Neural cell (in vitro differentiated cells): ENCODE results near the gene EIF2B5. TPM values are rescaled to one million over a fixed set of nuclear protein-coding genes. Genes with fewer than 3 reads are reported as not detected.

Source experiments
- H2AFZ ChIP-seq: fragments of 200-600, 300-800 bp; sonication (generic), shearing (Covaris generic); 2 replicates; pipeline ENCODE4 v1.6.0; 2014; ENCODE audit warnings: low read depth, mild to moderate bottlenecking, antibody characterized with exemption, low read length, moderate library complexity
- H3F3A ChIP-seq: fragments of 200-600 bp; shearing (Covaris generic); 2 replicates; pipeline ENCODE4 v1.6.1; 2016; ENCODE audit warnings: mild to moderate bottlenecking, moderate library complexity, mixed read lengths, antibody characterized with exemption, low read length; ENCODE audit not compliant: insufficient read depth, poor library complexity, severe bottlenecking
- H3K27ac ChIP-seq: fragments of 200-600, 300-800 bp; sonication (generic), shearing (Covaris generic); 2 replicates; pipeline ENCODE4 v1.5.1; 2014; ENCODE audit warnings: mild to moderate bottlenecking, low read length, moderate library complexity
- H3K27me3 ChIP-seq: fragments of 300-800, 200-600 bp; sonication (generic), shearing (Covaris generic); 2 replicates; pipeline ENCODE4 v1.6.0; 2014; ENCODE audit warnings: mild to moderate bottlenecking, low read depth, low read length, moderate library complexity; ENCODE audit not compliant: insufficient read depth
- H3K36me3 ChIP-seq: fragments of 300-800, 200-600 bp; sonication (generic), shearing (Covaris generic); 2 replicates; pipeline ENCODE4 v1.5.1; 2014; ENCODE audit warnings: mild to moderate bottlenecking, antibody characterized with exemption, low read length, moderate library complexity; ENCODE audit not compliant: insufficient read depth
- H3K4me2 ChIP-seq: fragments of 300-800, 200-600 bp; sonication (generic), shearing (Covaris generic); 2 replicates; pipeline ENCODE4 v1.6.0; 2014; ENCODE audit warnings: mild to moderate bottlenecking, low read length
- H3K4me3 ChIP-seq: fragments of 300-800, 200-600 bp; sonication (generic), shearing (Covaris generic); 2 replicates; pipeline ENCODE4 v1.5.1; 2014; ENCODE audit warnings: mild to moderate bottlenecking, low read length, moderate library complexity
- H3K79me2 ChIP-seq: fragments of 200-600 bp; shearing (Covaris generic); replicated peaks from 2 replicates; pipeline ENCODE4 v1.6.0; 2014; ENCODE audit warnings: mild to moderate bottlenecking, low read length, moderate library complexity; ENCODE audit not compliant: insufficient read depth
- H3K9ac ChIP-seq: fragments of 300-800, 200-600 bp; sonication (generic), shearing (Covaris generic); 2 replicates; pipeline ENCODE4 v1.6.1; 2016; ENCODE audit warnings: mild to moderate bottlenecking, low read length, mixed read lengths
- H3K9me2 ChIP-seq: fragments of 200-600 bp; shearing (Covaris generic); 2 replicates; pipeline ENCODE4 v1.6.1; 2016; ENCODE audit warnings: mild to moderate bottlenecking, low read length, mixed read lengths; ENCODE audit not compliant: insufficient read depth
- H3K9me3 ChIP-seq: fragments of 200-600, 300-800 bp; sonication (generic), shearing (Covaris generic); 2 replicates; pipeline ENCODE4 v1.6.1; 2016; ENCODE audit warnings: mild to moderate bottlenecking, mixed run types, low read length, moderate library complexity, mixed read lengths
- H4K20me1 ChIP-seq: fragments of 200-600 bp; shearing (Covaris generic); 2 replicates; pipeline ENCODE4 v1.6.1; 2016; ENCODE audit warnings: mild to moderate bottlenecking, mixed run types; ENCODE audit not compliant: insufficient read depth
- CTCF ChIP-seq: fragments of 450-650 bp; IDR thresholded peaks from 2 replicates; pipeline ENCODE4 v1.5.1; 2014; ENCODE audit warnings: antibody characterized with exemption, mild to moderate bottlenecking, moderate library complexity; ENCODE audit not compliant: poor library complexity, severe bottlenecking
- EP300 ChIP-seq: fragments of 450-650 bp; conservative IDR thresholded peaks from 2 replicates; pipeline ENCODE4 v1.6.1; 2014; ENCODE audit warnings: antibody characterized with exemption, mild to moderate bottlenecking, moderate library complexity; ENCODE audit not compliant: poor library complexity, severe bottlenecking
- EZH2 ChIP-seq: fragments of 200-600, 300-800 bp; shearing (Covaris generic), sonication (generic); IDR thresholded peaks from 2 replicates; pipeline ENCODE4 v1.6.1; 2014; ENCODE audit warnings: antibody characterized with exemption, low read length, borderline replicate concordance, mild to moderate bottlenecking; ENCODE audit not compliant: insufficient read depth, poor library complexity, severe bottlenecking
- MXI1 ChIP-seq: fragments of 450-650 bp; conservative IDR thresholded peaks from 2 replicates; pipeline ENCODE4 v1.6.1; 2014; ENCODE audit warnings: antibody characterized with exemption, mild to moderate bottlenecking; ENCODE audit not compliant: poor library complexity, severe bottlenecking
- POLR2AphosphoS5 ChIP-seq: IDR thresholded peaks from 2 replicates; pipeline ENCODE4 v1.6.1; 2012
- RAD21 ChIP-seq: fragments of 450-650 bp; conservative IDR thresholded peaks from 2 replicates; pipeline ENCODE4 v1.6.1; 2014; ENCODE audit warnings: antibody characterized with exemption, mild to moderate bottlenecking, moderate library complexity
- REST ChIP-seq: IDR thresholded peaks from 2 replicates; pipeline ENCODE4 v1.6.1; 2012; ENCODE audit warnings: borderline replicate concordance
- SMC3 ChIP-seq: fragments of 450-650 bp; conservative IDR thresholded peaks from 2 replicates; pipeline ENCODE4 v1.6.1; 2014; ENCODE audit warnings: antibody characterized with exemption, mild to moderate bottlenecking, moderate library complexity; ENCODE audit not compliant: poor library complexity
- TAF1 ChIP-seq: IDR thresholded peaks from 2 replicates; pipeline ENCODE4 v1.6.1; 2012; ENCODE audit warnings: low read depth
- polyA plus RNA-seq: library from polyadenylated mRNA; depleted of rRNA; stranded (reverse); fragments of >200 nt; gene quantifications from 2 replicates; pipeline ENCODE4 v1.2.3, GENCODE V29; 2014

Gene EIF2B5
- polyA plus RNA-seq, 1 donor from 2014 or later, result 112 TPM

DNA sequence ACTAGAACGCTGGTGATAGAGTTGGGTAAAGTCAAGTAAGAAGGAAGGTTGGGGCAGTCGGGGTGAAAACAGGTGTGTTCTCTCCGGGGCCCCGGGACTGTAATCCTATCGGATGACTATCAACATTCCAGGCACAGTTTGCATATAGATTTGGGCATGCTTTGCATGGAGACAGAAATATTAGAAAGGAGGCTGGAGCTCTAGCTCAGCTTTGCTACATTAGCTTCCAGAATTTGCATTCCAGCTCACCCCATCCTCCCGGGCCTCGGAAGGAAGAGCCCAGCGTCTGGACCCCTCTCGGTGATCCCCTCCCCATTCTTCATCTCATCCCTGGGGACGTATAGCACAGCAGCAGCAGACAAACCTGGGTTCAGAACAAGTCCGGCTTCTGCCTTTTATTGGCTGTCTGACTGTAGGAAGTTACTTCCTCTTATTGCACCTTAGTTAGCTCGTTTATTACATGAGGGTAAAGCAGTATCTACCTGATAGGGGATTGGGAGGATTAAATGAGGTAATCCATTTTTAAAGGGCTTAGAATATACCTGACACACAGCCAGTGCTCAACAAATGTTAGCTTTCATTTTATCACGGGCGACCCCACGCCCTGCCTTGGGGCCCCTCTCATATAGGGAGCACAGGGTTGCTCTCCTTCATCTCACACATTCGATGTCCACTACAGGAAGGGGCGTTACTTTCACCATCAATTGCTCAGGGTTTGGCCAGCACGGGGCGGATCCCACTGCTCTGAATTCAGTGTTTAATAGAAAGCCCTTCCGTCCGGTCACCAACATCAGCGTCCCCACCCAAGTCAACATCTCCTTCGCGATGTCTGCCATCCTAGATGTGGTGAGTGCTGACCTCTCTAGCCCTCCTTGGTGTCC lies 35.1 kb upstream of the EIF2B5 start:
- no peak overlapping the region for H3K27ac ChIP-seq
- H3K9me2 ChIP-seq, result no peaks in the 10 kb centered on the region
- no peak overlapping the region for H3K9ac ChIP-seq
- H3K79me2 ChIP-seq, result no peaks in the 10 kb centered on the region
- H4K20me1 ChIP-seq, result no peaks in the 10 kb centered on the region
- H3K4me2 ChIP-seq, result no peak overlapping the region
- no peak overlapping the region for H3K4me3 ChIP-seq
- no peaks in the 10 kb centered on the region for H3K27me3 ChIP-seq
- no peaks in the 10 kb centered on the region for H3K36me3 ChIP-seq
- H3F3A ChIP-seq, result no peaks in the 10 kb centered on the region
- H2AFZ ChIP-seq, result no peak overlapping the region
- TF ChIP-seq MXI1, result no peak
- TF ChIP-seq SMC3, result no peak
- no peak for TF ChIP-seq TAF1
- no peak for TF ChIP-seq CTCF
- no peak for TF ChIP-seq POLR2AphosphoS5
- no peak for TF ChIP-seq RAD21
- TF ChIP-seq EP300, result no peak
- no peak for TF ChIP-seq REST
- TF ChIP-seq EZH2, result no peak
- H3K9me3 ChIP-seq, result no peaks in the 10 kb centered on the region

DNA sequence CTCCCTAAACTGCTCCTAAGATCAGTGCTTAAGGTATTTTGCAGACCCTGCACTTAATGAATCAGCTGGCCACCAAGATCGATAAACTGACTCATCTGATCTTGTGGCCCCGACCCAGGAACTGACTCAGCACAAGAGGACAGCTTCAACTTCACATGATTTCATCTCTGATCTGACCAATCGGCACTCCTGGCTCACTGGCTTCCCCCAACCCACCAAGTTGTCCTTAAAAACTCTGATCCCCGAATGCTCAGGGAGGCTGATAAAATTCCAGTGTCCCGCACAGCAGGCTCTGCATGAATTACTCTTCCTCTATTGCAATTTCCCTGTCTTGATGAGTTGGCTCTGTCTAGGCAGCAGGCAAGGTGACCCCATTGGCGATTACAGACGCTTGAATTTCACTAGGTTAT lies 24.8 kb upstream of the EIF2B5 start:
- no peak overlapping the region for H3K27ac ChIP-seq
- H3K27me3 ChIP-seq, result no peaks in the 10 kb centered on the region
- no peaks in the 10 kb centered on the region for H3K36me3 ChIP-seq
- no peaks in the 10 kb centered on the region for H3K9me3 ChIP-seq
- no peaks in the 10 kb centered on the region for H3K79me2 ChIP-seq
- H3F3A ChIP-seq, result no peaks in the 10 kb centered on the region
- no peak overlapping the region for H3K9ac ChIP-seq
- H3K4me2 ChIP-seq, result no peak overlapping the region
- no peaks in the 10 kb centered on the region for H4K20me1 ChIP-seq
- H3K9me2 ChIP-seq, result no peaks in the 10 kb centered on the region
- TF ChIP-seq CTCF, result no peak
- no peak for TF ChIP-seq RAD21
- no peak for TF ChIP-seq POLR2AphosphoS5
- TF ChIP-seq EZH2, result no peak
- no peak for TF ChIP-seq MXI1
- TF ChIP-seq EP300, result no peak
- TF ChIP-seq TAF1, result no peak
- TF ChIP-seq SMC3, result no peak
- TF ChIP-seq REST, result no peak
- no peak overlapping the region for H2AFZ ChIP-seq
- no peak overlapping the region for H3K4me3 ChIP-seq
